Thoracic aorta (tissue), 2 donors: ENCODE measurements around the gene TMED4. TPM values are rescaled to one million over a fixed set of nuclear protein-coding genes. Genes with fewer than 3 reads are reported as not detected.

Source experiments
- ATAC-seq: fragments of 150-250 bp; one replicate; pipeline ENCODE4 v1.8.0; 2017; ENCODE audit warnings: low read depth; ENCODE audit not compliant: insufficient number of reproducible peaks, low FRiP score
- DNase-seq: peaks from one replicate; pipeline ENCODE4 v3.0.0-alpha.2; 2020; ENCODE audit warnings: low spot score
- H3K27ac ChIP-seq, 2 donors: fragments of 200-600 bp; sonication (generic); 1 replicate in 1 of 2; 2 replicates in 1 of 2; pipeline ENCODE4 v1.5.1; 2016; ENCODE audit warnings: mild to moderate bottlenecking in 2 of 2, moderate library complexity in 2 of 2
- H3K27me3 ChIP-seq: fragments of 200-600 bp; sonication (generic); replicated peaks from 2 replicates; pipeline ENCODE4 v1.6.0; 2016; ENCODE audit warnings: mild to moderate bottlenecking; ENCODE audit not compliant: insufficient read depth
- H3K36me3 ChIP-seq: fragments of 200-600 bp; sonication (generic); one replicate; pipeline ENCODE4 v1.5.1; 2016
- H3K4me1 ChIP-seq, 2 donors: fragments of 200-600 bp; sonication (generic); 1 replicate in 1 of 2; 2 replicates in 1 of 2; pipeline versions ENCODE4 v1.5.1 to v1.6.0; 2016; ENCODE audit warnings: low read depth in 2 of 2, mild to moderate bottlenecking in 1 of 2; ENCODE audit not compliant: control insufficient read depth in 1 of 2
- H3K4me3 ChIP-seq: fragments of 200-600 bp; sonication (generic); 2 replicates; pipeline ENCODE4 v1.5.1; 2016; ENCODE audit warnings: mild to moderate bottlenecking
- H3K9me3 ChIP-seq: fragments of 200-600 bp; sonication (generic); 2 replicates; pipeline ENCODE4 v1.5.1; 2016
- CTCF ChIP-seq: fragments of 200-600 bp; sonication (generic); IDR thresholded peaks from one replicate; pipeline ENCODE4 v1.5.1; 2019; ENCODE audit warnings: antibody characterized with exemption
- total RNA-seq, 2 donors: library from RNA; depleted of rRNA; stranded (reverse); fragments of >200 nt; gene quantifications; one replicate each; pipeline versions ENCODE4 v1.1.0 to v1.2.3, GENCODE V29; 2016

Gene TMED4
- total RNA-seq, 2 donors from 2014 or later = 88.2 to 187 TPM

- no peaks in the 10 kb centered on the region for H3K4me1 ChIP-seq
- ATAC-seq = no peak
- no peaks in the 10 kb centered on the region for H3K9me3 ChIP-seq
Measured at GRCh38 chr7:44547536-44548231, 34.3 kb downstream of the TMED4 start.

GRCh38 chr7:44541876-44542610, 40.0 kb downstream of the TMED4 start:
- TF ChIP-seq CTCF = no peak
- no peaks in the 10 kb centered on the region for H3K4me1 ChIP-seq
- H3K27me3 ChIP-seq = no peaks in the 10 kb centered on the region
- ATAC-seq = no peak
- H3K9me3 ChIP-seq = no peaks in the 10 kb centered on the region
- no peaks in the 10 kb centered on the region for H3K36me3 ChIP-seq
- no peak for DNase-seq
- H3K4me3 ChIP-seq = no peak overlapping the region
- no peak overlapping the region for H3K27ac ChIP-seq

More at GRCh38 chr7:44547536-44548231, 34.3 kb downstream of the TMED4 start:
- Histone ChIP-seq H3K36me3 (no peaks in the 10 kb centered on the region), H3K27ac (no peak overlapping the region), H3K4me3 (no peak overlapping the region), H3K27me3 (no peaks in the 10 kb centered on the region)
- DNase-seq = no peak
- no peak for TF ChIP-seq CTCF

GRCh38 chr7:44541028-44541869, 40.8 kb downstream of the TMED4 start, which contains the start of gene NPC1L1:
TSS of gene NPC1L1 (minus strand) at chr7:44541330. CDS start at chr7:44541259, 71 bp downstream.
- Histone ChIP-seq H3K27ac (no peak within 1 kb of the TSS), H3K4me1 (no peaks in the 10 kb centered on the region), H3K27me3 (no peaks in the 10 kb centered on the region), H3K36me3 (no peaks in the 10 kb centered on the region), H3K4me3 (no peak within 1 kb of the TSS), H3K9me3 (no peaks in the 10 kb centered on the region)
- no peak for TF ChIP-seq CTCF
- ATAC-seq = no peak
- no peak for DNase-seq

GRCh38 chr7:44540592-44541027, 41.4 kb downstream of the TMED4 start:
- Histone ChIP-seq H3K27me3 (no peaks in the 10 kb centered on the region), H3K4me3 (no peak overlapping the region), H3K36me3 (no peaks in the 10 kb centered on the region), H3K9me3 (no peaks in the 10 kb centered on the region), H3K27ac (no peak overlapping the region), H3K4me1 (no peaks in the 10 kb centered on the region)
- DNase-seq (no peak), ATAC-seq (no peak)
- TF ChIP-seq CTCF = no peak
